Cardiac fibroblast (primary cell): ENCODE data around the gene NR1I2.

Source experiments
- DNase-seq, 2 donors: peaks; one replicate each; pipeline versions ENCODE4 v3.0.0 to v3.0.0-alpha.2; 2010; ENCODE audit warnings: low read depth in 2 of 2
- H3K4me3 ChIP-seq, 2 donors: replicated peaks in 1 of 2; 1 replicate in 1 of 2; 2 replicates in 1 of 2; pipeline ENCODE4 v1.5.1; 2011; ENCODE audit warnings: low read depth in 2 of 2, low read length in 2 of 2, mild to moderate bottlenecking in 2 of 2, moderate library complexity in 1 of 2
- TF ChIP-seq, protein P1 (sequence below): IDR thresholded peaks from one replicate; pipeline ENCODE4 v1.5.1; 2011; ENCODE audit warnings: low read depth, mild to moderate bottlenecking, low read length, inconsistent platforms

NR1I2 gene

GRCh38 chr3:119765239-119765638, 16.7 kb upstream of the NR1I2 start:
- H3K4me3 ChIP-seq = no peak overlapping the region
- DNase-seq = no peak
- TF ChIP-seq, protein P1, sequence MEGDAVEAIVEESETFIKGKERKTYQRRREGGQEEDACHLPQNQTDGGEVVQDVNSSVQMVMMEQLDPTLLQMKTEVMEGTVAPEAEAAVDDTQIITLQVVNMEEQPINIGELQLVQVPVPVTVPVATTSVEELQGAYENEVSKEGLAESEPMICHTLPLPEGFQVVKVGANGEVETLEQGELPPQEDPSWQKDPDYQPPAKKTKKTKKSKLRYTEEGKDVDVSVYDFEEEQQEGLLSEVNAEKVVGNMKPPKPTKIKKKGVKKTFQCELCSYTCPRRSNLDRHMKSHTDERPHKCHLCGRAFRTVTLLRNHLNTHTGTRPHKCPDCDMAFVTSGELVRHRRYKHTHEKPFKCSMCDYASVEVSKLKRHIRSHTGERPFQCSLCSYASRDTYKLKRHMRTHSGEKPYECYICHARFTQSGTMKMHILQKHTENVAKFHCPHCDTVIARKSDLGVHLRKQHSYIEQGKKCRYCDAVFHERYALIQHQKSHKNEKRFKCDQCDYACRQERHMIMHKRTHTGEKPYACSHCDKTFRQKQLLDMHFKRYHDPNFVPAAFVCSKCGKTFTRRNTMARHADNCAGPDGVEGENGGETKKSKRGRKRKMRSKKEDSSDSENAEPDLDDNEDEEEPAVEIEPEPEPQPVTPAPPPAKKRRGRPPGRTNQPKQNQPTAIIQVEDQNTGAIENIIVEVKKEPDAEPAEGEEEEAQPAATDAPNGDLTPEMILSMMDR = no peak

- no peak for DNase-seq
- H3K4me3 ChIP-seq = no peak overlapping the region
- TF ChIP-seq, protein P1 = no peak
Measured at GRCh38 chr3:119767936-119768601, 13.8 kb upstream of the NR1I2 start.

DNA sequence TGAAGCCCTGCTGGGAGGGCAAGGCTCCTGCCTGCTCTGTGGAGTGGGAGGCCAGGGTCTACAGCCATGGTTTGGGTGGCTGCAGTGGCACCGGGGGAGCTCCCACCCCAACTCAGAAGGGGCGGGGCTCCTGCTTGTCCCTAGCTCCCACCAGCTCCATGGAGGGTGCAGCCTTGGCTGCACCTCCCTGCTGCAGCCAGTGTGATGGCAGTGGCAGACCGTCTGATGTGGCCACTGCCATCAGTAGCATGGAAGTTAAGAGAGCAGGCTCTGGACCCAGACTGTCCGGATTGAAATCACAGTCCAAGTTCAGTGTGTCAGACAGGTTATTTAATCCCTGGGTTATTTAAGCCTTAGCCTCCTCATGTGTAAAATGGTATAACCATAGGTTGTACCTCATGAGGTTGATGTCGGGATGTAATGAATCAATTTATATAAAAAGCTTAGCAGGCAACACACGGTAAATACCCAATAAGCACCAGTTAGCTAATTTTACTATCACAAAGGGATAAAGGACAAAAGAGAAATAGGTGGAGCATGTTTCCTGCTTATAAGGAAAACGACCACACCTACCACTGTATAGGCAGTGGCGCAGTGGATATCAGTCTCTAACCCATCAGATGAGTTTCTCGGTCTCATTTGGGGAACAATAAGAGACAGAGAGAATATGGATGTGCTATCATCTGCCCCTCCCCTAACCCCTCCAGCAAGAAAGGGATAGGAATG, 13.1 kb upstream of the NR1I2 start:
- no peak overlapping the region for H3K4me3 ChIP-seq
- TF ChIP-seq, protein P1 = no peak
- DNase-seq = no peak

- TF ChIP-seq, protein P1 = no peak
- H3K4me3 ChIP-seq = no peak overlapping the region
- DNase-seq = peak; percentile 50 to 89
Measured at GRCh38 chr3:119769394-119770149, 12.3 kb upstream of the NR1I2 start.

DNA sequence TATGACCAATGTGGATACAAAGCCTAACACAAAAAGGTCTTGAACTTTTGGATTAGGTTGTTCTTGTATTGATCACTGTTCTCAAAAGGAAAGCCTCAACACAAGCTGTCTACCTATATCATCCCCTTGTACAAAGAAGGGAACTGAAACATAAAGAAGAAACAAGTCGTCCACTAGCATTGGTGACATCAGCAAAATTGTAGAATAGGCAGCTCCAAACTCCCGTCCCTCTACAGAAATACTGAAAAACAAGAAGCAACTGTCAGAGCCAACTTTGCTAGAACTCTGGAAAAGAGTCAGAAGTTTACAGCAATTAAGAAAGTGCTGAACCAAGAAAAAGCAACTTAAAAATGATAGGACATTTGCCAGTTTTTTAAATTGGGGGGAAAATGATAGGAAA, 7.5 kb upstream of the NR1I2 start:
- TF ChIP-seq, protein P1 = no peak
- H3K4me3 ChIP-seq = no peak overlapping the region
- DNase-seq = no peak

- TF ChIP-seq, protein P1 = no peak
- H3K4me3 ChIP-seq = no peak overlapping the region
Measured at GRCh38 chr3:119776304-119776703, 5.6 kb upstream of the NR1I2 start.

More at GRCh38 chr3:119776304-119776703, 5.6 kb upstream of the NR1I2 start:
- no peak for DNase-seq
